ENCODE data around the gene ARSB.

GRCh38 chr5:78761840-78762239 is 223.3 kb downstream of the ARSB start:
- TF ChIP-seq CTCF (IDR thresholded peaks at IDR 0.05; ENCODE audit: low read depth, low read length) (no peak), EZH2phosphoT487 (IDR thresholded peaks at IDR 0.05; ENCODE audit: low read depth) (no peak)
